ENCODE measurements around the gene AGAP1.

GRCh38 chr2:235898766-235899165, 404.9 kb downstream of the AGAP1 start:
- no peak for TF ChIP-seq REST (IDR thresholded peaks at IDR 0.05; ENCODE audit: insufficient read depth in 1 of 2, low read depth in 2 of 2, low read length in 2 of 2)
- no peak for TF ChIP-seq POLR2AphosphoS5 (IDR thresholded peaks at IDR 0.05; ENCODE audit: low read depth, low read length)
- TF ChIP-seq TAF1 (IDR thresholded peaks at IDR 0.05; ENCODE audit: borderline replicate concordance, insufficient read depth, low read length): no peak
- no peak for TF ChIP-seq SIN3A (IDR thresholded peaks at IDR 0.05; ENCODE audit: borderline replicate concordance, insufficient read depth, low read length)
- TF ChIP-seq FOXP2 (optimal IDR thresholded peaks at IDR 0.05; ENCODE audit: borderline replicate concordance, extremely low read depth, extremely low read length, insufficient read depth): no peak
